ENCODE data around the gene BABAM2.
"Not testable (repeated sequence)": the region's sequence is repeated elsewhere in the genome, so short reads cannot be mapped to it uniquely, and the experiment has no call there.

DNA sequence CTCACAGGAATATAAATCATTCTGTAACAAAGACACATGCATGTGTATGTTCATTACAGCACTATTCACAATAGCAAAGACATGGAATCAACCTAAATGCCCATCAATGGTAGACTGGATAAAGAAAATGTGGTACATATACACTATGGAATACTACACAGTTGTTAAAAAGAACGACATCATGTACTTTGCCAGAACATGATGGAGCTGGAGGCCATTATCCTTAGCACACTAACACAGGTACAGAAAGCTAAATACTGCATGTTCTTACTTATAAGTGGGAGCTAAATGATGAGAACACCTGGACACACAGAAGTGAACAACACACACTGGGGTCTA lies 8.0 kb upstream of the BABAM2 start:
- TF ChIP-seq, protein P1, sequence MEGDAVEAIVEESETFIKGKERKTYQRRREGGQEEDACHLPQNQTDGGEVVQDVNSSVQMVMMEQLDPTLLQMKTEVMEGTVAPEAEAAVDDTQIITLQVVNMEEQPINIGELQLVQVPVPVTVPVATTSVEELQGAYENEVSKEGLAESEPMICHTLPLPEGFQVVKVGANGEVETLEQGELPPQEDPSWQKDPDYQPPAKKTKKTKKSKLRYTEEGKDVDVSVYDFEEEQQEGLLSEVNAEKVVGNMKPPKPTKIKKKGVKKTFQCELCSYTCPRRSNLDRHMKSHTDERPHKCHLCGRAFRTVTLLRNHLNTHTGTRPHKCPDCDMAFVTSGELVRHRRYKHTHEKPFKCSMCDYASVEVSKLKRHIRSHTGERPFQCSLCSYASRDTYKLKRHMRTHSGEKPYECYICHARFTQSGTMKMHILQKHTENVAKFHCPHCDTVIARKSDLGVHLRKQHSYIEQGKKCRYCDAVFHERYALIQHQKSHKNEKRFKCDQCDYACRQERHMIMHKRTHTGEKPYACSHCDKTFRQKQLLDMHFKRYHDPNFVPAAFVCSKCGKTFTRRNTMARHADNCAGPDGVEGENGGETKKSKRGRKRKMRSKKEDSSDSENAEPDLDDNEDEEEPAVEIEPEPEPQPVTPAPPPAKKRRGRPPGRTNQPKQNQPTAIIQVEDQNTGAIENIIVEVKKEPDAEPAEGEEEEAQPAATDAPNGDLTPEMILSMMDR (IDR thresholded peaks at IDR 0.05; ENCODE audit: low read length) = not testable (repeated sequence)
- TF ChIP-seq EZH2phosphoT487 (IDR thresholded peaks at IDR 0.05; ENCODE audit: low read length) = not testable (repeated sequence)
